Dendritic cell treated with granulocyte-macrophage colony-stimulating factor and Interleukin-4, amounts not matched to agents 40 ng/mL and 50 ng/mL, for 4 days (primary cell): ENCODE data around the gene TGM4.

Experiments used
- H3K27ac Mint-ChIP-seq: one replicate; pipeline ENCODE4 v1.8.0; 2022; ENCODE audit warnings: mild to moderate bottlenecking, mixed read lengths
- H3K27me3 Mint-ChIP-seq: one replicate; pipeline ENCODE4 v1.8.0; 2022; ENCODE audit warnings: mild to moderate bottlenecking, mixed read lengths
- H3K36me3 Mint-ChIP-seq: one replicate; pipeline ENCODE4 v1.8.0; 2022; ENCODE audit warnings: low read depth, mixed read lengths
- H3K4me1 Mint-ChIP-seq: one replicate; pipeline ENCODE4 v1.8.0; 2022; ENCODE audit warnings: low read depth, mixed read lengths
- H3K4me3 Mint-ChIP-seq: one replicate; pipeline ENCODE4 v1.8.0; 2022; ENCODE audit warnings: mild to moderate bottlenecking, moderate library complexity, mixed read lengths
- H3K9me3 Mint-ChIP-seq: one replicate; pipeline ENCODE4 v1.8.0; 2022; ENCODE audit warnings: mixed read lengths
- intact Hi-C: fragments of 100-400 bp; cut with micrococcal nuclease; formaldehyde crosslinking; loops from one replicate; pipeline ENCODE4 v1.15.0; 2022

Gene TGM4

GRCh38 chr3:44913868-44914468 lies 39.6 kb downstream of the TGM4 start:
- Mint-ChIP-seq H3K27ac (no peak overlapping the region), H3K4me3 (no peak overlapping the region), H3K4me1 (peaks cover 11% of the 10 kb centered on the region), H3K36me3 (peaks cover 31% of the 10 kb centered on the region), H3K9me3 (no peaks in the 10 kb centered on the region), H3K27me3 (peaks cover 19% of the 10 kb centered on the region)
- intact Hi-C loops: loop anchor here (1.0 kb wide), 1 partner anchor 382 kb away; no protein-coding TSS in a partner anchor

DNA sequence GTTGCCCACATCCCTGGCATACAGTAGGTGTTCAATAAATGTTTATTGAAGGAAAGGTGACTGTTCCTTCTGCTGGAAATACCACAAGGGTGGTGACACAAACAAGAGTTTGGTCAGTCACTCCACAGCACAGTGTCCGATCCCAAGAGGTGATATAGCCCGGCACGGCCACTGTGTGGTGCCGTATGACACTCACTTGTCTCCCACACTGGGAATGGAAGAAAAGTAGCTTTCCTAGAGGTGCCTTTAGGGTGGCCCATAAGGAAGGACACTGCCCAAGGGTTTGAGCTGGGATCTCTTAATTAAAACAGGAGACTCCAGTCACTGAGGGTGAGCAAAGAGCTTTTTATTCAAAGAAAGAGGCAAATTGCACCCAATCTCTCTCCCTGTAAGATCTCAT lies 40.5 kb downstream of the TGM4 start:
- no peak overlapping the region for H3K4me3 Mint-ChIP-seq
- H3K9me3 Mint-ChIP-seq: no peaks in the 10 kb centered on the region
- no peak overlapping the region for H3K27ac Mint-ChIP-seq
- intact Hi-C loops: loop anchor here (1.0 kb wide), 1 partner anchor 383 kb away; no protein-coding TSS in a partner anchor
- peaks cover 11% of the 10 kb centered on the region for H3K4me1 Mint-ChIP-seq
- peaks cover 11% of the 10 kb centered on the region for H3K27me3 Mint-ChIP-seq
- H3K36me3 Mint-ChIP-seq: peaks cover 41% of the 10 kb centered on the region

- intact Hi-C loops: no loop called here
- no peak overlapping the region for H3K27ac Mint-ChIP-seq
- H3K4me3 Mint-ChIP-seq: no peak overlapping the region
- H3K9me3 Mint-ChIP-seq: no peaks in the 10 kb centered on the region
- H3K4me1 Mint-ChIP-seq: peaks cover 11% of the 10 kb centered on the region
- peaks cover 5% of the 10 kb centered on the region for H3K27me3 Mint-ChIP-seq
- H3K36me3 Mint-ChIP-seq: peaks cover 50% of the 10 kb centered on the region
These were observed 41.5 kb downstream of the TGM4 start for GRCh38 chr3:44915702-44916438.

GRCh38 chr3:44918087-44918486 lies 43.7 kb downstream of the TGM4 start:
- Mint-ChIP-seq H3K4me3 (no peak overlapping the region), H3K36me3 (peaks cover 71% of the 10 kb centered on the region), H3K4me1 (peaks cover 11% of the 10 kb centered on the region), H3K27me3 (no peaks in the 10 kb centered on the region), H3K27ac (no peak overlapping the region), H3K9me3 (no peaks in the 10 kb centered on the region)
- intact Hi-C loops: no loop called here

DNA sequence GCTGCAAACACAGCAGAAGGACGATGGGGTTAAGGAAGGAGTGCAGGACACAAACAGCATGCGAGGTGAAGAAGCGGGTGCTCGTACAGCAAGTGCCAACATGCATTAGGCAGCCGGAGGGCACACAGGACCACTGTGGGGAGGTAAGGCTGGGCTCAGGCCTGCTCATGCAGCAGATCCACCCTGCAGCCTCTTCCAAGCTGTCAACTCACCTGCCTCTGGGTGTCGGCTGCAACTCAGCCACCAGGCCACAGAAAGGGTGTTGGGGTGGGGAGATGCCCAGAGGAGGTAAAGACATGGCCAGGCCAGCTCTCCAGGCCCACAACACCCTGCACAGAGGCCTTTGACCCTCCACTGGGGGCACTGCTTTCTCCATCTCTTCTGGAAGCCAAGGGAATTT lies 44.2 kb downstream of the TGM4 start:
- H3K9me3 Mint-ChIP-seq: no peaks in the 10 kb centered on the region
- no peaks in the 10 kb centered on the region for H3K27me3 Mint-ChIP-seq
- peaks cover 11% of the 10 kb centered on the region for H3K4me1 Mint-ChIP-seq
- peaks cover 74% of the 10 kb centered on the region for H3K36me3 Mint-ChIP-seq
- H3K27ac Mint-ChIP-seq: no peak overlapping the region
- intact Hi-C loops: no loop called here
- no peak overlapping the region for H3K4me3 Mint-ChIP-seq

DNA sequence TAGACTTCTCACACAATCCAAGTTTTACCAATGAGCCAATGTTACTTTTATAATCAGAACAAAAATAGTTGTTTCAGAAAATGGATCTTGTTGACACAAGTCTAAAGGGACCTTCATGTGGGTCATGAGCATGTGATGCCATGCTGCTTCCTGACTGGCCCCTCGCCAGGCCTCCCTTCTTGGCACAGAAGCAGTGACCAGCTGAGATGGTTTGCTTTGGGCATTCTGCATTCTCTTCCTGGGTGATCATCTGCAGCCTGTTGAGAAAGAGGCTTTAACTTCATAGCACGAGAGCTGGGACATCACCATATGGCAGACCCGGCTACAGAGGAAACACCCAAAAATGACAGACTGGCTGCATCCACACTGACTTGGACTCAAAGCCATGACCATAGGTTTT lies 45.7 kb downstream of the TGM4 start:
- intact Hi-C loops: no loop called here
- H3K9me3 Mint-ChIP-seq: no peaks in the 10 kb centered on the region
- no peak overlapping the region for H3K4me3 Mint-ChIP-seq
- no peaks in the 10 kb centered on the region for H3K27me3 Mint-ChIP-seq
- H3K4me1 Mint-ChIP-seq: peaks cover 5% of the 10 kb centered on the region
- peaks cover 86% of the 10 kb centered on the region for H3K36me3 Mint-ChIP-seq
- H3K27ac Mint-ChIP-seq: no peak overlapping the region

GRCh38 chr3:44923632-44924456 lies 49.4 kb downstream of the TGM4 start:
- Mint-ChIP-seq H3K4me3 (no peak overlapping the region), H3K4me1 (no peaks in the 10 kb centered on the region), H3K36me3 (peaks cover 94% of the 10 kb centered on the region), H3K9me3 (no peaks in the 10 kb centered on the region), H3K27ac (no peak overlapping the region), H3K27me3 (no peaks in the 10 kb centered on the region)
- intact Hi-C loops: no loop called here

- Mint-ChIP-seq H3K4me1 (no peaks in the 10 kb centered on the region), H3K27me3 (no peaks in the 10 kb centered on the region), H3K27ac (no peak overlapping the region), H3K4me3 (no peak overlapping the region), H3K9me3 (no peaks in the 10 kb centered on the region), H3K36me3 (peaks cover 94% of the 10 kb centered on the region)
- intact Hi-C loops: no loop called here
These were observed 50.2 kb downstream of the TGM4 start for GRCh38 chr3:44924457-44925084.

DNA sequence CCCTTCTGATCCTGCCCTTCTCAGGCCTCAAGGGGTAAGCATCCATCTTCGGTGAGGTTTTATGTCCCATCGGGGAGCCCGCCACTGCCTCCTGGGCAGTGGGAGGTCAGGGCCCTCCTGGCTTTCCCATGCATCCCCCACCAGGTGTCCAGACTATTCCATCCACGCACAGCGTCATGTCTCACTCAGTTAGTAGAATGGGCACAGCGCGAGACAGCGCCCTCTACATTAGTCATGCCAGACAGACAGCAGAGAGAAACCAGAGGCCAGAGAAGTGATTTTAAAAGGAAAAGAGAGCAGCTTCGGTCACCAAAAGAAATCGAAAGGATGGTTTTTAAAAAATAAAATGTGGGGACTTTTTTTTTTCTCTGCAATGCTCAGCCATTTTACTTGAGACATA lies 51.8 kb downstream of the TGM4 start:
- intact Hi-C loops: no loop called here
- H3K36me3 Mint-ChIP-seq: peaks cover 94% of the 10 kb centered on the region

DNA sequence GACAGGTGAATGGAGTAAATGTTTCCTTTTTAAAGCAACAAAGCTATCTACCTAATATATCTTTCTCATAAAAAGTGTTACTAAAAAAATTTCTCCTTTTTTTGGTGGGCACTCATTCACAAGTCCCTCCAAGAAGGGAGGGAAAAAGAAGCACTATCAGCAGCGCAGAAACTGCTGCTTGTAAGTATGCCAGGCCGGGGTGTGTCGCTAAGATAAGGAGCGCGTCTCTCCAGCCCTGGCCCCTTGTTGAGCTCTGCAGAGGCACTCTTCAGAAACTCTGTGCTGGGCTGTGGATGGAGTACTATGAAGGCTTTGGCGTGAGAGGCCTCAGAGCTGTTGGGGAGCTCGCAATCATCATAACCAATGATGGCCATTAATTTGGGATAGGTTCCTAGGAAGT lies 52.5 kb downstream of the TGM4 start:
- no peaks in the 10 kb centered on the region for H3K27me3 Mint-ChIP-seq
- no peak overlapping the region for H3K27ac Mint-ChIP-seq
- no peaks in the 10 kb centered on the region for H3K4me1 Mint-ChIP-seq
- peaks cover 94% of the 10 kb centered on the region for H3K36me3 Mint-ChIP-seq
- intact Hi-C loops: no loop called here
- H3K4me3 Mint-ChIP-seq: no peak overlapping the region
- no peaks in the 10 kb centered on the region for H3K9me3 Mint-ChIP-seq

More for the DNA sequence above, 51.8 kb downstream of the TGM4 start:
- Mint-ChIP-seq H3K9me3 (no peaks in the 10 kb centered on the region), H3K4me1 (no peaks in the 10 kb centered on the region), H3K4me3 (no peak overlapping the region), H3K27ac (no peak overlapping the region), H3K27me3 (no peaks in the 10 kb centered on the region)

DNA sequence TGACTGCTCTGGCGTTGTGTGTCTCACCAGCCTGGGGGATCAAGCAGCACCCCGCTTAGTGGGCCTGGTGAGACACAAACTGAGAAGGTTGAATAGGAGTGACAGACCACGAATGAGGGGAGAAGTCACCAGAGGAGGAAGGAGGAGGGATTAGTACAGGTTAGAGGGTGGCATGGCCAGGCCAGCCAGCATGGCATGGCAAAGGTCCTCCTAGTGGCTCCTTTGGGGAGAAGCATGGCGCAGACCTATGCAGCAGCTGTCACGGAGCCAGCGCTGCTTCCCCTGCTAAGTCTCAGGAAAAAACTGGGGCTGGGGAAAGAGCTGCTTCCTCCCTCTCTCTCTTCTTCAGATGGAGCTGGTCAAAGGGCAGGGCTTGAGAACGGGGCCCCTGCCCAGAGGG lies 53.0 kb downstream of the TGM4 start:
- Mint-ChIP-seq H3K4me1 (no peaks in the 10 kb centered on the region), H3K27ac (no peak overlapping the region), H3K36me3 (peaks cover 94% of the 10 kb centered on the region), H3K9me3 (no peaks in the 10 kb centered on the region), H3K4me3 (no peak overlapping the region), H3K27me3 (no peaks in the 10 kb centered on the region)
- intact Hi-C loops: no loop called here

DNA sequence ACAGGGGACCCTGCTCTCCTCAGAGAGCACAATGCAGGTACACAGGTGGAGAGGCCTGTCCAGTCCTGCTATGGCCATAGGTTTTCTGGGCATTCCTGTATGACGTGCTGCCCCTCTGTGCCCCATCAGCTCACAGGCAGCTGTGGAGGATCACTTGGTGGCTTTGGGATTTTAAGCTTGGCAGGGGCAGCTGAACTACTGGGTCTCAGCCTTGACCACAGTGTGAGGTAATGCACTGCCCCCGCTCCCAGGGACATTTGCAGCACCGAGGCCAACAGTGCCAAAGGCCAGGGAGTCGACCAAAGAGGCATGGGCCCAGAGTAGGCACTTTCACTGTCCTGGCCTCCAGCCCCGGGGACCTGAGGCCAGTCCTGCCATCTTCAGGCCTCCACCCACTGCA lies 55.4 kb downstream of the TGM4 start:
- H3K4me1 Mint-ChIP-seq: no peaks in the 10 kb centered on the region
- no peaks in the 10 kb centered on the region for H3K9me3 Mint-ChIP-seq
- peaks cover 99% of the 10 kb centered on the region for H3K36me3 Mint-ChIP-seq
- no peaks in the 10 kb centered on the region for H3K27me3 Mint-ChIP-seq
- intact Hi-C loops: no loop called here
- H3K27ac Mint-ChIP-seq: no peak overlapping the region
- no peak overlapping the region for H3K4me3 Mint-ChIP-seq

GRCh38 chr3:44930911-44931310 lies 56.5 kb downstream of the TGM4 start:
- H3K9me3 Mint-ChIP-seq: no peaks in the 10 kb centered on the region
- intact Hi-C loops: no loop called here
- H3K4me1 Mint-ChIP-seq: no peaks in the 10 kb centered on the region
- no peak overlapping the region for H3K27ac Mint-ChIP-seq
- no peak overlapping the region for H3K4me3 Mint-ChIP-seq
- peaks cover 96% of the 10 kb centered on the region for H3K36me3 Mint-ChIP-seq
- no peaks in the 10 kb centered on the region for H3K27me3 Mint-ChIP-seq

GRCh38 chr3:44931791-44932190 lies 57.4 kb downstream of the TGM4 start:
- no peaks in the 10 kb centered on the region for H3K9me3 Mint-ChIP-seq
- H3K27me3 Mint-ChIP-seq: no peaks in the 10 kb centered on the region
- intact Hi-C loops: no loop called here
- H3K36me3 Mint-ChIP-seq: peaks cover 96% of the 10 kb centered on the region
- no peaks in the 10 kb centered on the region for H3K4me1 Mint-ChIP-seq
- H3K4me3 Mint-ChIP-seq: no peak overlapping the region
- no peak overlapping the region for H3K27ac Mint-ChIP-seq
